ENCODE data around the gene EOGT.

EOGT gene

DNA sequence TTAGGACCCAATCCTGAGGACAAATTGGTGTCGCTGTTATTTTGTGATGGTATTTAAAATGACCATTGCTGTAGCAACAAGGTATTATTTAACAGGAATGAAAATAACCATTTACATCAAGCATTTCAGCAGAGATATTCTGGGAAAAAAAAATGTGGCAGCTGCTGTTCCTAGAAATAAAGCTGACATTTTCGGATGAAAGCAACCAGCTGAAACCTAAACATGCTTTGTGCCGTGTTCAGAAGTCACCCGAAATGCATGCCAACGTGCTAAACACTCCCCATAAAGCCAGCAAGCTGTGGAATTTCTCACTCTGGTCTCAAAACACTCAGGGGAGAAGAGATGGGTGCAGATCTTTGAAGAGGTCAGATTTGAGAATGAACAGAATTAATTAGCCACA, 49.6 kb downstream of the EOGT start:
- in situ Hi-C loops (cut with MboI; ENCODE audit: low sequenced_read_pairs), result no loop called here

DNA sequence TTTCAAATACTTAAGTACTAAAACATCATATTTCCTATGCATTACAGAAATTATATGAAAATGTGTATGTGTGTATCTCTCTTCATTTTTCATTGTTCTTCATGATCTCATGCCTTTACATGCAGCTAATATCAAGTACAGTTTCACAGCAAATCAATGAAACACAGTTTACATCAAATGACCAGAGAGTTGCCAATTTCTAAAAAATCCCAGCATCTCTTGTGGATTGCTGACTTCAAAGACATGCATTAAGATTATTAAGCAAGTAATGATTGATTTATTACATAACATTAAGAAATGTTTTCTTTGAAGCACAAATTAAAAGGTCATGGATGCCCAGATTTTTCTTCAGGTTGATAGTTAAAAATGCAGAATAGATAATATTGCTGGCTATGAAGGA, 50.1 kb downstream of the EOGT start:
- in situ Hi-C loops (cut with MboI; ENCODE audit: low sequenced_read_pairs), result no loop called here

DNA sequence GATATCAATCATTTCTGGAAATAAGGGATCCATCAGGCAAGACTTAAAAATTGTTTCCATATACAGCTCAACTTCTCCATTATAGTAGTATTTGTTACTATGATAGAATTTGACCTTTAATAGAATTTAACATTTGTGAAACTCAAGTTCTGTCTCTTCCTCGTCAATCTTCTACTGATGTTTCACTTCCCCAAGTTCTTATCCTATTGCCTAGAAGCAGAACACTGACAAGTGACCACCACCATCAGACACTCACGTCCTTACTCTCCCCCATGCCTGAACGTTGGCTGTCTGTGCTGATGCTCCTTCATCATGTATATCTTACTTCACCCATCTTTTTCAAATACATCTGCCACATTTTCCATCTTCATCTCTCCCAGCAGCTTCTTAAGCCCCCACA, 54.6 kb downstream of the EOGT start:
- in situ Hi-C loops (cut with MboI; ENCODE audit: low sequenced_read_pairs), result no loop called here

DNA sequence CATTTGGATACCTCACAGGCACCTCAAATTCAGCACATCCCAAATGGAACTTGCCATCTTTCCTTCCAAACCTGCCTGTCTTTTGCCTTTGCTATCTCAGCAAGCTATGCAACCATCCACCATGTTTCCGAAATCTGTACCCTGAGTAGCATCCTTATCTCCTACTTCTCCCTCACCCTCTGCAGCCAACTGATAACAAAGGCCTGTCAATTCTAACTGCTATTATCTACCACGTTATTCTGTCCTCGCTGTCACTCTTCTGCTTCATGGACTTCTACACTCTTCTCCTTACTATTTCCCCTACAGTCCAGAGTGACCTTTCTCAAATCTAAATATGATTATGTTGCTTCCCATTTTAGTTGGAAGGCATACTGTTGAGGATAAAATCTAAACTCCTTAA, 55.6 kb downstream of the EOGT start:
- in situ Hi-C loops (cut with MboI; ENCODE audit: low sequenced_read_pairs), result no loop called here

DNA sequence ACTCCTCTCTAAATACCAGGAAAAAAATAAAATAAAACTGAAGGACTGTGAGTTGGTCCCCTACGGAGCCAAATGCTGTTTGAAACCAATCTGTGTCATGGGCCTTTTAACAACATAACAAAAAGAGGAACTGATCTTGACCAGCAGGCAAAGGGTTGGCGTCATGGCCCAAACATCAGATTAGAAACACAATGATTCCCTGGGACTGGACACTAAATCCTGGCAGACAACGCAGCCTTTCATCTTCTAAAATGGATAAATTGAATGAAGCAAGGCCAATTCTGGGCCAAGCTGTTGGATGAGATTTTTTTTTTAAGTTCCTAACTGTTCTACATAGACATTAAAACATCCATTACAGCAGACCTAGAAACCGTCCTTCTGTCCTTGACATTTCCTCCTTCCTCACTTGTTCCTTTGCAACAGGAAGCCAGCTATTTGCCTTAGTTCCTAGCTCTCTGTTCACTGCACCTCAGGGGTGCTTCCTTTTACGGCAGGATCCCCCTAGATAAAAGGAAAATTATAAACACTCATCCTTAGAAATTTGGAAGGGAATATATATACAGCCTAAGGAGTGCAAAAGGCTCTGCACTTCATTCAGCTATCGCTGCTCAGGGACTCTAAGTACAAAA, 59.6 kb downstream of the EOGT start:
- in situ Hi-C loops (cut with MboI; ENCODE audit: low sequenced_read_pairs), result no loop called here

DNA sequence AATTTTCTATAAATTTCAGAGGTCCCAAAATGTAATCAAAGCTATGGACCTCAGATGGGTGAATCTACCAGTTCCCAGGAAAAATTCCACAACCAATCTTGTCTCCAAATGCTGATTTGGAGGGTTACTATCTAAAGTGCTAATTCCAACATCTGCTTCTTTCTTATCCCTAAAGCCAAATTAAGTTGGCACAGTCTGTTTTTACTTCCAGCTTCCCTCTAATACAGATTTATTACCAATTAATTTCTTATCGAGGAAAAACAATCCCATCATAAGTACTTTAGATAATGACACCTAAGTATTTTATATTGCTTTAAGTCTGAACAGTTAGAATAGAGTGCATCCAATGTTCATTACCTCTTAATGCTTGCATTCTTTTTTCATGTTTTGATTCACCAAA, 68.3 kb downstream of the EOGT start:
- in situ Hi-C loops (cut with MboI; ENCODE audit: low sequenced_read_pairs), result no loop called here

DNA sequence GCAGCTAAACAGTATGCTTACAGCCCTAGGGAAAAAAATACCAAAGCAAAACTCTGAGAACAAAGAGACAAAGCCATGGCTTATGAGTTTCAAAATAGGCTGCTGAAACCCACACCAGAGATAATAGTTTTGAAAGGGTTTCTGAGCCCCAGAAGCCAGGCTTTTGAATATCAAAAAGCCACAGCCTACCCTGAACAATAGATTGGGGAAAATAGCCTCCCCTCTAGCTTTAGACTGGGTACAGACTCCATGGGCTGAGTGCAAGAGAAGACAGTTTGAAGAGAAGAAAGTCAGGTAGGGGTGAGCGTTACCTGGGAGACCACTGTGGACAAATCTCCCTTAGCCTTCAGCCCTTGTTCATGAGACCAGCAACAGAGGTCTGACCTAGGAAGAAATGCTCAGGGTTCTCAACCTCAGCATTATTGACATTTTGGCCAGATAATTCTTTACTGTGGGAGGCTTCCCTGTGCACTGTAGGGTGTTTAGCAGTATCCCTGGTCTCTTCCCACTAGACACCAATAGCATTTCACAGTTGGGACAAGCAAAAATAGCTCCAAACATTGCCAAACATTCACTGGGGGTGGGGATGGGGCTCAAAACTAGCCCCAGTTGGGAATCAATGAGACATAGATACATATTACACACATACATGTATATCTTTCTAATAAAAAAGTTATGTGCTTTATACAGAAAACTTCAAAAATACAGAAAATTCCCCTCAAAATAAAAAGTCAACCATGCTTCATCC, 69.6 kb downstream of the EOGT start:
- in situ Hi-C loops (cut with MboI; ENCODE audit: low sequenced_read_pairs), result no loop called here

DNA sequence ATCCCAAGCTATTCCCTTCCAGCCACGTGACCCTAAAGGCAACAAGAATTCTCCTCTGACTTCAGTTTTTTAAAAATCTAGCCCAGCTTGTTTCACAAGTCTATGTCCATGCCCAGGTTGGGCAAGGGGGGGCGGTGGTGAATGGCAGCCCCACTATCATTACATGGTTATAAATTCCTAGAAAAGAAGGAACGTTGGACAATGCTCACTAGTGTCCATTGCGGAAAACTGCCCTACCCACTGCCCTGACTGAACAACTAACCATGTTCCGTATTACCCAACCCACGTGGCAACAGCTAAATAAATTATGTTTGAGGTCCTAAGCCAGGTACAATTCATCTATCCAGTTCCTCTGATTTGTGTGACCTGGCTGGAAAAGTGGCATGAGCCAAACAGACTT, 72.4 kb downstream of the EOGT start:
- in situ Hi-C loops (cut with MboI; ENCODE audit: low sequenced_read_pairs), result no loop called here

DNA sequence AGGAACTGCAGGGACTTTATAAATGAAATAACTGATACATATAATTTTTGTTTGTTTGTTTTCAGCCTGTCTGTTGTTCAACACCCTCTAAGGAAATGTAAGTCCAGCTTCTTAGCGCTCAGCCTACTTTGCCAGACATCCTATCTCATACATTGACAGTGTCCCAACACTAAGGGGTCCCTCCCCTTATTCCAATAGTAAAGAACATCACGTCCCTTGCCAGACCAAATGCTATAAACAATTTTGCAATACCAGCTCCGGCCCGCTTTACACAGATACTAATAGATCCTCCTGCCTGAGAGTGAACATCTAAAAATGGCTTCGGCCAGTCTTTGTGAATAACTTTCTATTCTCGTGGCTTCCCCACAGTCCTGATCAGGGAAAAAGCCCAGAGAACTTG, 76.6 kb downstream of the EOGT start:
- in situ Hi-C loops (cut with MboI; ENCODE audit: low sequenced_read_pairs), result no loop called here

DNA sequence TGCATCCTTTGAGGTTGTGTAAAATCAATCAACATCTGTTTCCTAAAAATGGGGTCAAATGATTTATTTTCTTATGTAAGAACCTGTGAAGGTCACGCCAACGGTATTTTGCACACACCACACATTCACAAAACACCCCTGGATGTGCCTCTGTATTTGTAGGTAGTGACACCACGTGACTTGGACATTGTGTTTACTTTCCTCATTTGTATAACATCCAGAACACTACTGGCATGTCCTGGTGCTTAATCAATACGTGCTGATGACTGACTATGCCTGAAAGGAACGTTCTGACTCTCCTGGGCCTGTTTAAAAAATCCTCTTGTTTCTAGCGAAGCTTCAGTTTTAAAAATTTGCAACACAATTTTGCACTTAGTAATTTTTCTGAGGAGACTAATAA, 77.7 kb downstream of the EOGT start:
- in situ Hi-C loops (cut with MboI; ENCODE audit: low sequenced_read_pairs), result no loop called here

DNA sequence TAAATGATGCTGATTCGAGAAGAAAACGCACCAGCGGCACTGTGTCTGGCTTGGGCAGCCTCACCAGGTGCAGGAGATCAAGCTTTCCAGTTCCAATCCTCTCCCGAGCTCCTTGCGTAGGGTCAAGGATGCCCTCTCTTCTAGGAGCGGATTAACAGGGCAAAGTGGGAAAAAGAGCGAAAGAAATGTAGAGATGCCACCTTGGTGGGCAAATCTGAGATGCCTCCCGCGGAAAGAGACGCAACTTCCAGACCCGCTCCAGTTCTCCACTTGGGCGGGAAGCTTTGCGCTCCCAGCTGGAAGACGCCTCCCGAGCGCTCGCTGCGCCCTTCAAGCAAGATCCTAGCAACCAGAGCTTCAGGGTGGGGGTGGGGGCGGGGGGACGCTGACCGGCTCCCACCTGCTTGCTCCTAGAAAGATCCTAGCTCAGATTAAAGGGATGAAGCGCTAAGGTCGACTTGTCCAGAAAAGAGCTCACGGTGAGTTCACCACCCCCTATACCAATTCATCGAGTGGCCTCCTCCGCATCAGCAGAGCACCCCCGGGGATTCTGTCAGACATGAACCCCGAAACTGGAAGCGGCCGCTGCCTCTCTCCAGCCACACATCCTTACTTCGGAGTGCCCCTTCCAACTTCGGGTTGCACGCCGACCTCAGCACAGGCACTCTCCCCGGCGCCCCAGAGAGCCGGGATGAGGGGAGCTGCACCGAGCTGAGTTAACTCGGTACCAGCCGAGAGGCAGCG, 81.9 kb downstream of the EOGT start:
- in situ Hi-C loops (cut with MboI; ENCODE audit: low sequenced_read_pairs), result no loop called here
